Activated T-cell treated with anti-CD3 and anti-CD28 coated beads, Interleukin-2, amount 50 U/mL, for 4 hours (primary cell): ENCODE measurements around the gene CDC42SE2. TPM values are rescaled to one million over a fixed set of nuclear protein-coding genes. Genes with fewer than 3 reads are reported as not detected.

Experiments used
- ATAC-seq, 2 donors: fragments of 200-7000 bp; cut with Tn5 transposase; one replicate each; pipeline ENCODE4 v1.10.0; 2021
- DNase-seq: peaks from one replicate; pipeline ENCODE4 v3.0.0-alpha.2; 2020
- H3K27me3 Mint-ChIP-seq: one replicate; pipeline ENCODE4 v1.8.0; 2021; ENCODE audit warnings: low read depth, mixed read lengths
- H3K36me3 Mint-ChIP-seq: one replicate; pipeline ENCODE4 v1.8.0; 2022; ENCODE audit warnings: mixed read lengths; ENCODE audit not compliant: insufficient read depth
- H3K4me1 Mint-ChIP-seq: one replicate; pipeline ENCODE4 v1.8.0; 2021; ENCODE audit warnings: low read depth, mixed read lengths
- H3K4me3 Mint-ChIP-seq: one replicate; pipeline ENCODE4 v1.8.0; 2021; ENCODE audit warnings: mild to moderate bottlenecking, moderate library complexity, mixed read lengths
- H3K9me3 Mint-ChIP-seq: one replicate; pipeline ENCODE4 v1.8.0; 2021; ENCODE audit warnings: mixed read lengths
- total RNA-seq, 3 donors: library from RNA; stranded (reverse); gene quantifications; one replicate each; pipeline ENCODE4 v1.2.1, GENCODE V29; 2021

The CDC42SE2 gene
- total RNA-seq, 3 donors from 2014 or later = 89.3 to 103 (median 97.5) TPM

DNA sequence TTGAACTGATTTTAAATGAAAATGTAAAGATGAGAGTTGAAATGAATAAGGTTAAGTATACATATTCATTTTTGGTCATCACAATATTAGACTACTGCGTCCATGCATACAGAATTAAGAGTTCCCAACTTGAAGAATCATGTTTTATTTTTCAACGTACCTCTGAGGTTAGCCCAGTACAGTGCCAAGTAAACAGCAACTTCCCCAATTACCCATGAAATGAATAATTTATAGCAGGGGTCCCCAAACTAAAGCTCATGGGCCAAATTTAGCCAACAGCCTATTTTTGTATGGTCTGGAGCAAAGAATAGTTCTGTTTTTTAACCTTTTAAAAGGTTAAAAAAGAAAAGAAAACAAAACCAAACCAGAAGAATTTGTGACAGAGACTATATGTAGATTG, 167.9 kb downstream of the CDC42SE2 start:
- no peak overlapping the region for H3K4me3 Mint-ChIP-seq
- DNase-seq (no peak), ATAC-seq (no peak)
- peaks cover 2% of the 10 kb centered on the region for H3K4me1 Mint-ChIP-seq
- no peaks in the 10 kb centered on the region for H3K27me3 Mint-ChIP-seq
- H3K9me3 Mint-ChIP-seq = no peaks in the 10 kb centered on the region
- peaks cover 40% of the 10 kb centered on the region for H3K36me3 Mint-ChIP-seq

DNA sequence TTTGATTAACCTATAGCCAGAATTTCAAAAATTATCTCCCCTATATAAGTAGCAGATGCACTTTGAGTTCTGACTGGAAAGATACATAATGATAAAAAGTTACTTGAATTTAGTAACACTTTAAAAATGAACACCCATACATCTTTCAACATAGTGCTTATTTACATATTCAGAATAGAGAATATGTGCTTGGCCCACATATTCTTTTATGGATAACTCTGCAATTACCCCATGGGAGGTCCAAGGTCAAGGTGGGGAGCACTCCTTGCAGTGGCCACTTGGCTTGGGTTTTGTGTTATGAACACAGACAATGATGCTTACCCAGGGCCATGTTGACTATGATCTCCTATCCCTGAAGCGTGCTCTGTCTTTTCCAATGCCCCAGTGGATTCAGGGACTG, 169.3 kb downstream of the CDC42SE2 start:
- Mint-ChIP-seq H3K4me1 (peaks cover 2% of the 10 kb centered on the region), H3K36me3 (peaks cover 45% of the 10 kb centered on the region), H3K4me3 (no peak overlapping the region), H3K27me3 (no peaks in the 10 kb centered on the region), H3K9me3 (no peaks in the 10 kb centered on the region)
- no peak for ATAC-seq
- DNase-seq = no peak

DNA sequence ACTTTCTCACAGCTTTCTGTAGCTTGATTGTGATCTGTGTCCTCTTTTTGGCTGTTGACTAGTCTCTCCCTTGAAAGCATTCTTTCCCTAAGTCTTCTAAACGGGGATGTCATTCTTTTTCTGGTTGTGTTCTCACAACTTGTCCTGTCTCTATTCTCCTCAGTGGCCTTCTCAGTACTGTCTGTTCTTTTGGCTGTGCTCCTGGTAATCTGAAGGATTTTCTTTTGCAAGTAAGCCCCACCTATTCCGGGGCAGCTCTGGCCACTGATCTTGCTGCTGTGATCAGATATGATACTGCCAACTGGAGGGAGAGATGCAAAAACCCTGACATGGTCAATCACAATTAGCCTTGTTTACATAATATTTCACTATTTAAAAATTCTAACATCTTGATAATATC, 172.2 kb downstream of the CDC42SE2 start:
- Mint-ChIP-seq H3K9me3 (no peaks in the 10 kb centered on the region), H3K4me1 (peaks cover 6% of the 10 kb centered on the region), H3K36me3 (peaks cover 43% of the 10 kb centered on the region), H3K27me3 (no peaks in the 10 kb centered on the region), H3K4me3 (no peak overlapping the region)
- DNase-seq = no peak
- ATAC-seq = no peak

DNA sequence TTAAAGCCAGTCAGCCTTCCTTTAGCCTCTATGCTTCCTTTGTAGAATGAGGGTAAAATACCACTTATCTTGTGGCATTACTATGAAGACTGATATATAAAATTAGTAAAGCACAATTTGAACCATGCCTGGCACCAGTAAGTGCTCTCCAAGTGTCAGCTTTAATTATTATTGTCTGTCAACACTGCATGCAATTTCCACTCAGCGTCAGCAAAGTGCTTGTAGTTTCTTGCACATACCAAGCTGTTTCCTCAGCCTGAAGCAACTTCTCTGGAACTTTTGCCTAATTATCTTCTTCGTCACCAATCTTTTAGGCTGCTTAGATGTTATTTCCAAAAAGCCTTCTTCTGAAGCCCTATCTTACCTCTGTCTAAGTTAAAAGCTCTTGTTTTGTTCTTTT, 177.3 kb downstream of the CDC42SE2 start:
- peaks cover 19% of the 10 kb centered on the region for H3K4me1 Mint-ChIP-seq

More for the DNA sequence above, 177.3 kb downstream of the CDC42SE2 start:
- H3K9me3 Mint-ChIP-seq = no peaks in the 10 kb centered on the region
- ATAC-seq = no peak
- H3K4me3 Mint-ChIP-seq = no peak overlapping the region
- DNase-seq = no peak
- peaks cover 45% of the 10 kb centered on the region for H3K36me3 Mint-ChIP-seq
- no peaks in the 10 kb centered on the region for H3K27me3 Mint-ChIP-seq

Other genes with a start within 250 kb of the CDC42SE2 start
- 100 to 1,000 TPM; 291 to 326 (median 308) TPM for gene HINT1, start 98.8 kb upstream of the CDC42SE2 start, total RNA-seq
- gene LYRM7, start 93.1 kb upstream of the CDC42SE2 start, total RNA-seq = 10 to 100 TPM; 15.1 to 20.0 (median 18.9) TPM